ENCODE measurements around the gene SNRNP27.

DNA sequence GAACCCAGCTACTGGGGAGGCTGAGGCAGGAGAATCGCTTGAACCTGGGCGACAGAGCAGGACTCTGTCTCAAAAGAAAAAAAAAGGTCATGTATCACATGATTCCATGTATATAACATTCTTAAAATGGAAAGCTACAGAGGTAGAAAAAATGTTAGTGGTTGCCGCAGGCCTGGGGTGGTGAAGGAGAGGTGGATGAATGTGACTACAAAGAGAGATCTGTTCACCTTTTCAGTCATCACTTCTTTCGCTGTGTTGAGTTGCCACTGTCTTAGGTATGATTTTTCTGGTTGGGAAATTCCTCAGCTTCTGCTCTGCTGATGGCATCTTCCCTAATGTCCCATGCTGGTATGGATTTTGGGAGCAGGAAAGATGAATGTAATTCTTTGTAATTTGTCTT is 5.3 kb upstream of the SNRNP27 start:
- no peak for TF ChIP-seq EZH2 (IDR thresholded peaks at IDR 0.05; ENCODE audit: borderline replicate concordance, low read depth, low read length, poor library complexity, severe bottlenecking)
- TF ChIP-seq, protein P1, sequence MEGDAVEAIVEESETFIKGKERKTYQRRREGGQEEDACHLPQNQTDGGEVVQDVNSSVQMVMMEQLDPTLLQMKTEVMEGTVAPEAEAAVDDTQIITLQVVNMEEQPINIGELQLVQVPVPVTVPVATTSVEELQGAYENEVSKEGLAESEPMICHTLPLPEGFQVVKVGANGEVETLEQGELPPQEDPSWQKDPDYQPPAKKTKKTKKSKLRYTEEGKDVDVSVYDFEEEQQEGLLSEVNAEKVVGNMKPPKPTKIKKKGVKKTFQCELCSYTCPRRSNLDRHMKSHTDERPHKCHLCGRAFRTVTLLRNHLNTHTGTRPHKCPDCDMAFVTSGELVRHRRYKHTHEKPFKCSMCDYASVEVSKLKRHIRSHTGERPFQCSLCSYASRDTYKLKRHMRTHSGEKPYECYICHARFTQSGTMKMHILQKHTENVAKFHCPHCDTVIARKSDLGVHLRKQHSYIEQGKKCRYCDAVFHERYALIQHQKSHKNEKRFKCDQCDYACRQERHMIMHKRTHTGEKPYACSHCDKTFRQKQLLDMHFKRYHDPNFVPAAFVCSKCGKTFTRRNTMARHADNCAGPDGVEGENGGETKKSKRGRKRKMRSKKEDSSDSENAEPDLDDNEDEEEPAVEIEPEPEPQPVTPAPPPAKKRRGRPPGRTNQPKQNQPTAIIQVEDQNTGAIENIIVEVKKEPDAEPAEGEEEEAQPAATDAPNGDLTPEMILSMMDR (conservative IDR thresholded peaks at IDR 0.05; ENCODE audit: low read depth, low read length) = no peak
